Brain microvascular endothelial cell (primary cell): ENCODE measurements around the gene MEF2C.

Experiments
- DNase-seq: peaks from one replicate; pipeline ENCODE4 v3.0.0-alpha.2; 2020
- H3K27ac ChIP-seq: fragments of 250-450 bp; sonication (Bioruptor Pico); 2 replicates; pipeline ENCODE4 v1.5.1; 2020; ENCODE audit warnings: mild to moderate bottlenecking, moderate library complexity
- H3K27me3 ChIP-seq: fragments of 250-450 bp; sonication (Bioruptor Pico); replicated peaks from 2 replicates; pipeline ENCODE4 v1.5.1; 2020; ENCODE audit warnings: mild to moderate bottlenecking
- H3K36me3 ChIP-seq: fragments of 250-450 bp; sonication (Bioruptor Pico); replicated peaks from 2 replicates; pipeline ENCODE4 v1.5.1; 2020; ENCODE audit warnings: mild to moderate bottlenecking
- H3K4me3 ChIP-seq: 2 replicates; pipeline ENCODE4 v1.5.1; 2011; ENCODE audit warnings: low read depth, mild to moderate bottlenecking, control low read depth, low read length, moderate library complexity
- CTCF ChIP-seq: IDR thresholded peaks from 2 replicates; pipeline ENCODE4 v1.5.1; 2011; ENCODE audit warnings: low read depth, mild to moderate bottlenecking, moderate library complexity, low read length, control low read depth, inconsistent platforms; ENCODE audit errors: missing control alignments
- in situ Hi-C: cut with HindIII; loops from 2 replicates; pipeline ENCODE4 v1.10.0; 2017; ENCODE audit warnings: low sequenced_read_pairs, low pct_ligation_motif_present

MEF2C gene

GRCh38 chr5:88667496-88668201 is 215.3 kb downstream of the MEF2C start:
- DNase-seq = no peak
- Histone ChIP-seq H3K36me3 (no peaks in the 10 kb centered on the region), H3K27me3 (peaks cover 98% of the 10 kb centered on the region), H3K4me3 (peak overlapping the region; percentile 49), H3K27ac (no peak overlapping the region)
- in situ Hi-C loops = no loop called here
- TF ChIP-seq CTCF = peak; percentile 1
